NCI-H2196 treated with DMSO at 0.1 percent for 48 hours (cell line): Measurements from ENCODE around the gene ZNF468.
"Not testable (repeated sequence)": the region's sequence is repeated elsewhere in the genome, so short reads cannot be mapped to it uniquely, and the experiment has no call there.

Experiments used
- DNase-seq: peaks from one replicate; lab custom pipeline; 2025; ENCODE audit not compliant: unreplicated experiment; lab: John Stamatoyannopoulos, UW

Gene ZNF468

GRCh38 chr19:52829866-52830265 lies 27.6 kb downstream of the ZNF468 start:
- DNase-seq, result not testable (repeated sequence)

GRCh38 chr19:52825765-52826164 lies 31.7 kb downstream of the ZNF468 start:
- no peak for DNase-seq

- DNase-seq, result no peak
Observed at GRCh38 chr19:52823676-52824075, 33.7 kb downstream of the ZNF468 start.

- DNase-seq, result peak; percentile 7
Observed at GRCh38 chr19:52821204-52821960, 36.0 kb downstream of the ZNF468 start, which contains the start of gene ZNF28. Gene ZNF28, minus strand, starts transcription at chr19:52821633. Its CDS starts 3,675 bp downstream, at chr19:52817958.

- DNase-seq, result not testable (repeated sequence)
Observed at GRCh38 chr19:52820472-52821203, 36.8 kb downstream of the ZNF468 start.

GRCh38 chr19:52809801-52810200 lies 47.6 kb downstream of the ZNF468 start:
- DNase-seq, result no peak

GRCh38 chr19:52799950-52800640 lies 57.3 kb downstream of the ZNF468 start:
- not testable (repeated sequence) for DNase-seq

GRCh38 chr19:52789440-52789839 lies 68.0 kb downstream of the ZNF468 start:
- DNase-seq, result no peak
